HG03378 (cell line): ENCODE measurements around the gene MAEA.
"Not testable (repeated sequence)": the region's sequence is repeated elsewhere in the genome, so short reads cannot be mapped to it uniquely, and the experiment has no call there.

Experiments used
- ATAC-seq: cut with Tn5 transposase; IDR thresholded peaks from one replicate; pipeline ENCODE4 v1.9.1; 2021; ENCODE audit warnings: mild to moderate bottlenecking, moderate library complexity; ENCODE audit not compliant: unreplicated experiment

Gene MAEA

GRCh38 chr4:1333256-1333655 is 43.6 kb downstream of the MAEA start:
- no peak for ATAC-seq

DNA sequence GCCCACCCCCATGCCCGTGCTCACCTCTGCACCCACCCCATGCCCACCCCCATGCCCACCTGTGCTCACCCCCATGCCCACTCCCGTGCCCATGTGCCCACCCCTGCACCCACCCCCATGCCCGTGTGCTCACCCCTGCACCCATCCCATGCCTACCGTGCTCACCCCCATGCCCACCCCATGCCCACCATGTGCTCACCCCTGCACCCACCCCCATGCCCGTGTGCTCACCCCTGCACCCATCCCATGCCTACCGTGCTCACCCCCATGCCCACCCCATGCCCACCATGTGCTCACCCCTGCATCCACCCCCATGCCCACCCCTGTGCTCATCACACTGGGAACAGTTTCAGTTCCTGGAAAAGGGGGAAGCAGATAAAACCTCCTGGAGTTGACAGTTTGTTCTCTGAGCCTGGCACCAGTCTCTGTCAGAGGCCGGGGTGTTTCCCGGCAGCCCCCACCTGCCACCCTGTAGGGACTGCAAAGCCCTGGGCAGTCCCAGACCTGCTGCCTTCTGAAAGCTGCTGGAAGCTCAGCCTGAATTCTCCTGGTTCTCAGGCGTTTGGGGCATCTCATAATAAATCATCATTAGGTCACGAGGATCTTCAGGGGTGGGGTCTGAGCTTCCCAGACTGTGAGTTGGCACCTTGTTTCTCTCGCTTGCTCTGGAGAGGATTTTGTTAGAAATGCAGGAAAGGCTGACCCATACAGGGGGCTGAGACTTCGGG is 44.3 kb downstream of the MAEA start:
- not testable (repeated sequence) for ATAC-seq

- no peak for ATAC-seq
These were observed 44.8 kb downstream of the MAEA start for GRCh38 chr4:1334579-1334895.

- not testable (repeated sequence) for ATAC-seq
These were observed 45.6 kb downstream of the MAEA start for GRCh38 chr4:1335193-1335883.

DNA sequence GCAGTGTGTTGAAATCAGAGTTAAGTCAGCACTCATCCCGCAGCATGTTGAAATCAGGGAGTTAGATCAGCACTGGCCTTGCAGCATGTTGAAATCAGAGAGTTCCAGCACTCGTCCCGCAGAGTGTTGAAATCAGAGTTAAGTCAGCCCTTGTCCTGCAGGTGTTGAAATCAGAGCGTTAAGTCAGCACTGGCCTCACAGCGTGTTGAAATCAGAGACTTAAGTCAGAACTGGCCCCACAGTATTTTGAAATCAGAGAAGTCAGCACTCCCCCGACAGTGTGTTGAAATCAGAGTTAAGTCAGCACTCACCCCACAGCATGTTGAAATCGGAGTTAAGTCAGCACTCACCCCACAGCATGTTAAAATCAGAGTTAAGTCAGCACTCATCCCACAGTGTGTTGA is 46.4 kb downstream of the MAEA start:
- no peak for ATAC-seq

GRCh38 chr4:1337376-1337831 is 47.7 kb downstream of the MAEA start:
- no peak for ATAC-seq

- ATAC-seq, result no peak
These were observed 48.5 kb downstream of the MAEA start for GRCh38 chr4:1337951-1338751.

GRCh38 chr4:1338752-1339414 is 49.2 kb downstream of the MAEA start:
- no peak for ATAC-seq

DNA sequence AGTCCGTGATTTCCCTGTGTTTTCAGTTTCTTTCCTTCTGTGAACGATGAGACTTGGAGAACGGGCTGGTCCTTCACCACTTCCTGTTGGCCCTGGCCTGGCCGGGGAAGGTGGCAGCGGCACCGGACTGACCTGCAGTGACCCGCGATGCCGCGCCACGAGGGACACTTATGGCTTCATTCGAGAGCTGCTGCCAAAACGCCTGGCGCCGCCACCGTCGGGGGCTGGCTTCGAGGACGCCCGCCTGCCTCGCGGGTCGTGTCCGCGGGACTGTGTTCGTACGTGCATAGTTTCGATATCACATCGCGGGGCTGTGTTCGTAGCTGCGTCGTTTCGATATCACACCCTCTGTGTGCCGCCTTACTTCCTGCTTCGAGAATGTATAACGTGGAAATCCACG is 49.8 kb downstream of the MAEA start:
- no peak for ATAC-seq

DNA sequence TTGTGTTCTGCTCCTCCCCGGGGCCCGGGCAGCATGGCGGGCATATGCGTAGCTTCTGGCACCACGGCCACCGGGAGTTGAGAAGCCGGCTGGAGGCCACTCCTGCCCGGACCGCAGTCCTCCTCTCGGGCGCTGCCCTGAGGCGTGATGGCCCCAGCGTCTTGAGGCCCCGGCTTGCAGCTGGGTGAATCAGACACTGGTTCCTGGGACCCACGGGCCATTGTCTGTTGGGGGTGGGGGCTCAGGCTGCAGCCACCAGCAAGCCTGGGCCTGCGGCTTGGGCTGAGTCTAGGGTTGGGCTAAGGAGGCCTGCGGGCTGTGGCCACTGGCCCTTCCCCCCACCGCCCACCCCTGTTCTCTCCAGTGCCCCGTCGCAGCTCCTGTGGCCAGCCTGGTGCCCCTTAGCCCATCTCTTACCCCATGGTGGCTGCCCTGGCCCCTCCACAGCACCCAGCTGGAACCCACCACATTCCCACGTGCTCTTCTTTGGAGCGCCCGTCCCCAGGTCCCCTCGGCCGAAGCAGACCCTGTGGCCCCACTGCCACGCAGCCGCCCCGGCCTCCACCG is 50.6 kb downstream of the MAEA start:
- no peak for ATAC-seq

DNA sequence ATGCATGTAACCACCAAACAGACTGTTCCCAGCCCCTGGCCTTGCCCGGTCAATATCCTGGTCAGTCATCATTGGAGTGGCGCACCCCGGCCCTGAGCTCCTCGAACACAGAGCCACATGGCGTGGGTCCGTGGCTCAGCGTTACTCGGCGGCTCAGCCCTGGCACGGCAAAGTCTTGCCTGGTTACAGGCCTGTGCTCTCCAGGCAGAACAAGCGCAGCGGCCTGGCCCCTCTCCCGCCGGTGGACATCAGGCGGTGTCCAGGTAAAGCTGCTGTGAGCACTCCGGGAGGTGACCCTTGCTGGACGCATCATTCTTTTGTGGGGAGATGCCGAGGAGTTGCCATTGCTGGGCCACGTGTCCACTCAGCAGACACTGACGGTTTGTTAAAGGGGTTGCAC is 51.2 kb downstream of the MAEA start:
- ATAC-seq, result no peak

DNA sequence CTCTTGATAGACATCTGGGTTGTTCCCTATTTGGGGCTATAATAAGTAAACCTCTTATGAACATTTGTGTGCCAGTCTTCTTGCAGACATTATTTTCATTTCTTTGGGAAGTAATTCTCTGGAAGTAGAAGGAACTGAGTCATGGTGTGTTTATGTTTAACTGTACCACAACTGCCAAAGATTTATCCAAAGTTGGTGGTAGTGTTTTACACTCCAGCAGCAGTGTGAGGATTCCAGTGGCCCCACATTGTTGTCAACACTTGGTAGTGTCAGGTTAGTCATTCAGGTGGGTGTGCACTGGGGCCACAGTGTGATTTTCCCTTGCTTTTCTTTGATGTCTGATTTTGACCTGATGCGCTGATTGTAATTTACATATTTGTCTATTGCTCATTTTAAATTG is 52.3 kb downstream of the MAEA start:
- no peak for ATAC-seq

- no peak for ATAC-seq
These were observed 55.0 kb downstream of the MAEA start for GRCh38 chr4:1344696-1345095.

GRCh38 chr4:1345903-1346780 is 56.5 kb downstream of the MAEA start:
- peak; percentile 3 for ATAC-seq

GRCh38 chr4:1346781-1347409 is 57.2 kb downstream of the MAEA start, which contains the start of gene UVSSA:
Gene UVSSA (plus strand): TSS chr4:1347208. CDS start chr4:1348092, 884 bp downstream.
- peak; percentile 87 for ATAC-seq

GRCh38 chr4:1347410-1347864 is 57.7 kb downstream of the MAEA start:
- peak; percentile 21 for ATAC-seq

DNA sequence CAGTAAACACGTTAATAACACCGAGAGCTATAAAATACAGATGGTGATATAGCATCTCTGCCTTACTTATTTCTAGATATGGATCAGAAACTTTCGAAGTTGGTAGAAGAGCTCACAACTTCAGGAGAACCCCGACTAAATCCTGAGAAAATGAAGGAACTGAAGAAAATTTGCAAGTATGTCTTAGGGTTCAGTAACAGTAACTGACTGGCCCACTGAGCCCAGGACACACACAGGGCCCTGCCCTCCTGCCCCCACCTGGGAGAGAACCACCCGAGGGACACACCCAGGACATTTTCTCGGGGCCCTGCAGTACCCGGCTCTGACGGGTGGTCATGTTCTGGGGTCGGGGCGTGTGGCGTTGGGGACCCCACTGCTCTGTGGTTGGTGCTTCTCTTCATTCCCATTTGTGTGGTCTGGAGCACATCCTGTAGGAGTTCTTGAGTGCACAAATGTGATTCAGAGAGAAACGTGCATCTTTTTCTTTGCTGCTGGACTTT is 58.4 kb downstream of the MAEA start:
- no peak for ATAC-seq

DNA sequence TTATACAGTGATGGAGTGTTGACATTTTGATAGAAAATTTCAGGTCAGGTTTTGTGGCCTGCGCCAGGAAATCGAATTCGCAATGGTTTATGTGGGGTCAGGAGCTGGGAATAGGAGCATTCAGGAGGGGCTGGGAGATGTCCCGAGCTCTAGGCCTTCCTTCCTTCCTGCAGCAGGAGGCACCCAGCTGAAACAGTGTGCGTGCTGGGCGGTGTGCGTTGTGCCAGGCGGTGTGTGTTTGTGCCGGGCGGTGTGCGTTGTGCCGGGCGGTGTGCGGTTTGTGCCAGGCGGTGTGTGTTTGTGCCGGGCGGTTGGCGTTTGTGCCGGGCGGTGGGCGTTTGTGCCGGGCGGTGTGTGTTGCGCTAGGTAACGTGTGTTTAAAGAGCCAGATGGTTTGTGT is 59.1 kb downstream of the MAEA start:
- no peak for ATAC-seq
